GM04503 (cell line): ENCODE results near the gene ZDHHC11B.
A peak's percentile ranks its signal among the peaks of the same experiment; 100 is the strongest.
"Not testable (repeated sequence)": the region's sequence is repeated elsewhere in the genome, so short reads cannot be mapped to it uniquely, and the experiment has no call there.

Source experiments
- DNase-seq: peaks from one replicate; pipeline ENCODE4 v3.0.0-alpha.2; 2012; ENCODE audit warnings: low read depth

The ZDHHC11B gene

DNA sequence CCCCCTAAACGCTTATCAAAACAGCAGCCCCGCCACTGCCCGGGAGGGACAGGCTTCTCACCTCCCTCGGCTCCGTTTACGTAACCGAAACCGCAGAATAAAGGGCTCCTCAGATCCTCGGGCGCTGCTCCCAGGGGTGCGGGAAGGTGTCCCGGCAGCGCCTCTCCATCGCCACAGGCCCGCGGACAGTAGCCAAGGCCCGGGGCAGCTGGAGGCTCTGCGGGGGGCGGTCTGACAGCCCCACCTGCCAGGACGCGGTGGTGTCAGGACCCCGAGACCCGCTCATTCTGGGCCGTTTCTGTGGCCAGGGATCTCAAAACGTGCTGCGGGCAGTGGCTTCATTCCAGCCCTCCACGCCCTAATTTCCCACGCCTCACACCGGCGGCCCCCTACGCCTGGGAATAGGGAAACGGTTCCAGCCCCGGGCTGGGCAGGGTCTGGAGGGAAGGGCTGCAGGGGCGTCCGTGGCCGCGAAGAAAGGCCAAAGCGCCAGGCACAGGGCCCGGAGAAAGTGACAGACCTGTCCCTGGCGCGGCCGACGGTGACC, 575 bp downstream of the ZDHHC11B start:
- not testable (repeated sequence) for DNase-seq

DNA sequence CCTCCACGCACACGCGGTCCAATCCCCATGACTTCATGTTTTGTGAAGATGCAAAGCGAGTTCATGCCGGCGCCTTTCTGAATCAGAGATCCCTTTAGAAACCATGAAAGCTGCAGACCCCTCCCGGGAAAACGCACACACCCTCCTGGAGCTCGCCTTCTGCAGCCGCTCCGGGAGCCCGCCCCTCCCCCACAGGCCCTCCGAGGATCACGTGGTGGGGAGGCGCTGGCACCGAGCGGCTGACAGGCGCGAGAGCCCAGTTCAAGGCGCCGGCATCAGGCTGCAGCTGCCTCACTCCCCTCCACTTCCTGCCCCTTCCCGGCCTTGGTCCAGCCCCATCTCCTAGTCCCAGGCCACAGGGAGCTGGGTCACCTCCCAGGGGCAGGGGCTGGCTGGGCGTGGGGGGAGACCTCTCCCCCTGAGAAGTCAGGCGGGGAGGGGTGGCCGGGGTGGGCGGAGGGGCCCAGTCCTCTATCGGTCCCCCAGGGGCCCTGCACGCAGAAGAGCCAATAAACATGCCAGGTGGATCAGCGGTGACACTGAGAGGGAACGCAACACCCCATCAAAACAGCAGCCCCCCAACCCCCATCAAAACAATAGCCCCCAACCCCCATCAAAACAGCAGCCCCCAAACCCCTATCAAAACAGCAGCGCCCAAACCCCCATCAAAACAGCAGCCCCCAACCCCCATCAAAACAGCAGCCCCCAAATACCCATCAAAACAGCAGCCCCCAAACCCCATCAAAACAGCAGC, 1.3 kb downstream of the ZDHHC11B start:
- DNase-seq, result not testable (repeated sequence)

DNA sequence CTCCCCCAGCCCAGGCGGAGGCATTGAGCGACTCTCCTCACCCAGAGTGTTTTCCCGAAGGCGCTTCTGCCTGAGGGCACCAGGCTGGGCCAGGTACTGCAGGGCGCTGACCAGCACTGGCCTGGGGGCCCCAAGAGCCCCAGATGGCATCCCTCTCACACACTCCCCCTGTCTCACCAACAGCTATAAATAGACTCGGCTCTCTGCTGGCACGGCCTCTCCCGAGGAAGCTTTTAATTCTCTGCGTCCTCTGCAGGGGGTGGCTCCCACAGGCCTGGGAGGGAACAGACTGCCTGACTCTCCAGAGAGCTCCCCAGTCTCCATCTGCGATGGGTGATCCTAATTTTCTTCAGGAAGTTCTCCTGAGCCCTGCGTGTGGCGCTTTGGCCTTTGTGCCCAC, 2.2 kb downstream of the ZDHHC11B start:
- not testable (repeated sequence) for DNase-seq

DNA sequence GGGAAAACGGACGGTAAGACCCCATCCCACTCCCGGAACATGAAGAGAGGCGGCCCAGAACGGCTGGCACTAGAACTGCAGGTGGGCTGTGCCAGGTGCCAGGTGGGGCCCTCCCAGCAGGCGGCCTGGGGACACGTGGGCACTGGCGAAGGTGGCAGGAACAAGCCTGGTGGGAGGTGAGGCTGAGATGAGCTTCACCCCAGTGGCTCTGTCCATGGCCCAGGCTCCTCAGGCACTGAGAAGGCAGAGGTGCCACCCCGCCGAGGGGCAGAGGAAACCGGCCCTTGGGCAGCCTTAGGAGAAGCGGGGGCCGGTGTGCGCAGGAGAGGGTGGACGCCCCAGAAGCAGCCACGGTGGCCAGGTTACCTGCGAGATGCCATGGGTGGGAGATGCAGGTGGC, 4.0 kb downstream of the ZDHHC11B start:
- not testable (repeated sequence) for DNase-seq

DNA sequence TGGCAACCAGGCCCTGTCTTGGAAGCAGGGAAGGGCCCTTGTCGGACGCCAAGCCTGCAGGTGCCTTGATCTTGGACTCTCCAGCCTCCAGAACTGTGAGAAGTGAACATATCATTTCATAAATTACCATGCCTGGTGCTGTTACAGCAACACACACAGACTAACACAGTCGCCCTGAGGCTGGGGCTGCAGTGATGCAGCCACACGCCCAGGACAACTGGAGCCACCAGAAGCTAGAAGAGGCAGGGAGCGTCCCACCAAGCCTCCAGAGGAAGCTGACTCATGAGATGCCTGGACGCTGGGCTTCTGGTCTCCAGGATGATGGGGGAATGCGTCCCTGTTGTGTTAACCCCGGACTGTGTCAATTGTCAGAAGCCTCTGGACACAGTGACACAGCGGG, 5.6 kb downstream of the ZDHHC11B start:
- not testable (repeated sequence) for DNase-seq

DNA sequence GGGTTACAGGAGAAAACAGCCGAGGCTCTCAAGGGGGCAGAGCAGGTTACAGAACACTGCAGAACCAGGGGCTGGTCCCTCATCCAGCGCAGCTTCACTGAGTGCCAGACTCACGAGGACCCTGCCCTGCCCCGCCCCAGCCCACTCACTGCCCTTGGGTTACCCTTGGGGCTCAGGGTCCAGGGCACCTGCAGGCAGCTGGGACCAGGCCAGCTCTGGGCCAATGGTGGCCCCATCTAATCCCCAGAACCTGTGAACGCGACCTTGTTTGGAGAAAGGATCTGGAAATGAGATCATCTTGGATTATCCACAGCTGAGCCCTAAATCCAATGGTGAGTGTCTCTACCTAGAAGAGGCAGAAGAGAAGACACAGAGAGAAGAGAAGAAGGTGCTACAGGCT, 6.1 kb downstream of the ZDHHC11B start:
- DNase-seq, result not testable (repeated sequence)

DNA sequence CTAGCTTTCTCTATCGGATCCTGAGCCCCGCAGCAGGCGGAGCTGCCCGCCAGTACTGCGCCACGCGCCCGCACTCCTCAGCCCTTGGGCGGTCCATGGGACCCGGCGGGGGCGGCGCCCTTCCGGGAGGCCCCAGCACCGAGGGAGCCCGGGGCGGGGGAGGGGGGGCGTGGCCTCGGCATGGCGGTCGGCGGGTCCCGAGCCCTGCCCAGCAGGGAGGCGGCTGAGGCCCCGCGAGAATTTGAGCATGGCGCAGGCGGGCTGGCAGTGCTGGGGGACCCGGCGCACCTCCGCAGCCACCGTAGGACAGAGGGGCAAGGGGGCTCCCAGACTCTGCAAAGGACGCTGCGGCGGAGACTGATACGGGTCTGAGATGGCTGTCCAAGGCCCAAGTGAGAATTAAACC, 6.8 kb downstream of the ZDHHC11B start:
- no peak for DNase-seq

DNA sequence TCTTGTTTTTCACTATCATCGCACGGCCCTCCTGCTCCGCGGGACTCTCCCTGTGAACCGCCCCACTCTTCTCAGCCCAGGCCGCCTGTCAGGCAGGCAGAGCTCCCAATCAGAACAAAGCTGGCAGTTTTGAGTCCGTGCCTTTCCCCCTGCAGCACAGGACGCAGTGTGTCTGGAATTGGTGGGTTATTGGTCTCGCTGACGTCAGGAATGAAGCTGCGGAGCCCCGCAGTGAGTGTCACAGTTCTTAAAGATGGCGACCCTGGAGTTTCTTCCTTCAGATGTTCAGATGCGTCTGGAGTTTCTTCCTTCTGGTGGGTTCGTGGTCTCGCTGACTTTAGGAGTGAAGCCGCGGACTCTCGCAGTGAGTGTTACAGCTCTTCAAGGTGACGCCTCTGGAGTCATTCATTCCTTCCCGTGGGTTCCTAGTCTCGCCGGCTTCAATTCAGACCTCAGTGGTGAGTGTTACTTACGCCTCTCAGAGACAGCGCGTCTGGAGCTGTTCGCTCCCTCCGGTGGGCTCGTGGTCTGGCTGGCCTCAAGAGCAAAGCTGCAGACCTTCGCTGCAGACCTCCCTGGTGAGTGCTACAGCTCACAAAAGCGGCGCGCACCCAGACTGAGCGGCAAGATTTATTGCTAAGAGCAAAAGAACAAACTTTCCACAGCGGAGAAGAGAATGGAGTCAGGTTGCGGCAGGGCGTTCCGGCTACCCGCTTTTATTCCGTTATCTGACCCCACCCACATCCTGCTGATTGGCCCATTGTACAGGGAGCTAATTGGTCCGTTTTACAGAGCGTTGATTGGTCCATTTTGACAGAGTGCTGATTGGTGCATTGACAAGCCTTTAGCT, 7.4 kb downstream of the ZDHHC11B start:
- DNase-seq, result peak; percentile 3

DNA sequence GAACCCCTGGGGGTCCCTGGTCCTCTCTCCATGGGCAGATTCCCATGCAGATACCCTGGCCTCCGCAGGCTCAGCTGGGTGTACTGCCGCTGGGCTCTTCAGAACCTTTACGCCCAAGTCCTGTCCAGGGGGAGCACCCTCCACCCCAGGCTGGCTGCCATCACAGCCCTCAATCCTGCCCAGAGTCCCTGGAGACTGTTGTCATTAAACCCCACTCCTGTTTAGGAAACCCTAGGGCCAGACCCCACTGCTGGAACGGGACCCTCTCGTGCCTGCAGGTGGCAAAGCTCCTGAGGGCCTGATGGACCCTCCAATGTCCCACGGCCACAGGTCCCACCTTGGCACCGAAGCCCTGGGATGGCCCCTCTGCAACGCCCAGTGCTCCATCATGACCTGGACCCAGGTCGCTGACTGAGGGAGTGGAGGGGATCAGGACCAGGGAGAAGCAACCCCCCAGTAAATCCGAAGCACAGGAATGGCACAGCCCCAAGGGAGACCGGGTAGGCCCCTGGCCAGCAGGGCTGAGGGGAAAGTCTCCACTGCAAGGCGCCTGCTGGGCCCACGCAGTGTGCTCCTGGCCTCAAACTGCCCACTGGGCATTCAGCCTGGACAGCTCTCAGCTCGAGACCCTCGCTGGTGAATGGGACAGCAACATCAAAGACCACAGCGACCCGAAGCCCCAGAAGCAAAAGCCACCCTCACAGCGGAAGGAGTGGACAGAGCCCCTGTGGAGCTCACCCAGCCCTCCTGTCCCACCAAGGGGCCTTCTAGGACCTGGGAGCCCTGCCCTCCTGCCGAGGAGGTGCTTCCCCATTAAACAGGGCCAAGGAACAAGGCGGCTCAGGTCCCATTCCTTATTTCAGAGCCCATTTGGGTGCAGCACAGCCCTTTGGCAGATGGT, 8.3 kb downstream of the ZDHHC11B start:
- DNase-seq, result no peak

DNA sequence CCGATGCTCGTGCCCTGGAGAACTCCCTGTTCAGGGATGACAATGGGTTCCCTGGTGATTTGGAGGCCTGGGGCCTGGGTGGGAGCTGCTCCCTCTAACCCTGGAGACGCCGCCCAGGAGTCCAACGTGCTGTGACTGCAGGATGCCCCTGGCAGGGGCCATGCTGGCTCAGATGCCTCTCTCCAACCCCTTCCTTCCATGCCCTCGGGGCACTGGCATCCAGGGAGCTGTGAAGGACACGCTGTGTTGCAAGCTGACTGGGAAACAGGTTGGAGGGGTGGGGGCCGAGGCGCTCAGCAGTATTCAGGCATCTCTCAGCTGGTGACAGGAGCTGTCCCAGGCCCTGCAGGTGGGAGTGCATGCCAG, 9.0 kb downstream of the ZDHHC11B start:
- DNase-seq, result not testable (repeated sequence)

DNA sequence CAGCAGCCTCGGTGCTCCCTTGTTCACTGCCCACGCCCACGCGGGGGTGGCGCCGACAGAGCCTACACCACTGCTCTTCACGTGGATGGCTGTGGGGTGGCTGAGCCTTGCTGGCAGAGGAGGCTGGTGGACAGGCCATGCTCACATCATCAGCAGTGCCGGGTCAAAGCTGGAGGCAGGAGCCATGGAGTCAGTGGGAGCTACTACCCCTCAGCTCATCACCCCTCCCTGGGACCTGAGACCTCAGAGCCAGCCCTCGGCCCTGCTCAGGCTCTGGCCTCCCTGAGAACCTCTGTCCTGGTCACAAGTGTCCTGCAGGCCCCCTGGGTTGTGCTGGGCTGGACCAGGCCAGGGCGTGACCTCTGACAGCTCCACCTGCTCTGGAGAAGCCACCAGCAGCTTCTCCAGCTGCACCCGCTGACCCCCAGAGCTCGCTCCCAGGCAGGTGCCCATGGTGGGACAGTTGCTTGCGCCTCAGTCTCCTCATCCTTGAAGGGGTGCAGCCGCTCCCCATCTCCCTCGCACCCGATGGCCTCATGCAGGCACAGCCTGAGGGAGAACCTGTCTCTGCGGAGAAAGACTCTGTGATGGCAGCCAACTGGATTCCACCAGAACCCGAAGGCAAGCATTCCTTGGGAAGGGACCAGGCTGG, 9.5 kb downstream of the ZDHHC11B start:
- not testable (repeated sequence) for DNase-seq

DNA sequence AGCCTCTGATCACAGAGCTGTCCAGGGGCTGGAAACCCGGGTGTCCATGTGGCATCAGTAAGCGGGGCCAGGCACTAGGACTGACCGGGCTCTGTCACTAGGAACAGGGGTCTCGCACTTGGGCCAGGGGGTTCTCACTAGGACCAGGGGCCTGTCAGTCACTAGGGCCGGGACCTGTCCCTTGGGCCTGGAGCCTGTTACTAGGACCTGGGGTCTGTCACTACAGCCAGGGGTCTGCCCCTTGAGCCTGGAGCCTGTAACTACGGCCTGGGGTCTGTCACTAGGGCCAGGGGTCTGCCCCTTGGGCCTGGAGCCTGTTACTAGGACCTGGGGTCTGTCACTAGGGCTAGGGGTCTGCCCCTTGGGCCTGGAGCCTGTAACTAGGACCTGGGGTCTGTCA, 10.2 kb downstream of the ZDHHC11B start:
- not testable (repeated sequence) for DNase-seq

DNA sequence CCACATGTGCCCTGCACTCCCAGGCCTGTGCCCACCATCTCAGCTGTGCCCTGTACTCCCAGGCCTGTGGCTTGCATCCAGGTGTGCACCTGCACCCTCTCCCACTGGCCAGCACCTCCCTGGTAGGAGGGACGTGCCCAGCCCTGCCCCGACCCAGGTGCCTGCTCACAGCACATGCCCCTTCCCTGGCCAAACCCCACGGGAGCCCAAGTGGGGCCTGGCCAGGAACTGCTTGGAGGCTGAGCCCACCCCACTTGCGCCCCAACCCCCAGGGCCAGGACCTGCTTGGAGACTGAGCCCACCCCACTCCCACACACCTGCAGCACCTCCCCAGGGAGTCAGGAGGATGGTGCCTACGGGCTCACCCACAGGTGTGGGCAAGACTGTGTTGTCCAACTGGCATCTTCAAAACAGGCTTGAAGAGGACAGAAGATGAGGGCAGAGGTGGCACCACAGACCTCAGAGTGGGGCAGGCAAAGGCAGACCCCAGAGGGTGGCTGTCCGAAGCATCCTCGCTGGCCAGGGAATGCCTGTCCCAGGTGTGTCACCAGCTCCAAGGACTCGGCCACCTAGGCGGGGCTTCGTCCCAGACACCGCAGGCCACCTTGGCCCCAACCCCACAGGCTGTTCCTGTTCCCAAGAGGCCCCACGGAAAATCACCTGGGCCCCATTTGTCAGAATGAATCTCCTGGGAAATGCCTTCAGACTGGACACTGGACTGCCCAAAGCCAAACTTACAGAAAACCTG, 10.8 kb downstream of the ZDHHC11B start:
- no peak for DNase-seq

DNA sequence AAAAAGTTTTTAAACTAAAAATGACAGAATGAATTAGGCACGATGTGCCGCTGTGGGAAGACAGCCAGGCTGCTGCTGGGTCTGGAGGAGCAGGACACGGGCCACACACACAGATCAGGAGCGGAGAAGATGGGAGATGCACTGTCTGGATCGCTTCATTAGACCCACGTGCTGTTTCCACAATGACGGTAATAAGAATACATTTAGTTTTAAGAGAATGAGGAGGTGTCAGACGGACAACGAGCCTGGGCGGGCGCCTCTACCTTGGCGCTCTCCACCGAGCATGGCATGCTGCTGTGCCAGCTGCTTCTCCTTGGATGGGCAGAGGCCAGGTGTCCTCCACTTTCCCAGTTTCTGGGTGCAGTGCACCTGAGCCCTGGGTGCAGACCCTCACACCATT, 11.6 kb downstream of the ZDHHC11B start:
- not testable (repeated sequence) for DNase-seq

DNA sequence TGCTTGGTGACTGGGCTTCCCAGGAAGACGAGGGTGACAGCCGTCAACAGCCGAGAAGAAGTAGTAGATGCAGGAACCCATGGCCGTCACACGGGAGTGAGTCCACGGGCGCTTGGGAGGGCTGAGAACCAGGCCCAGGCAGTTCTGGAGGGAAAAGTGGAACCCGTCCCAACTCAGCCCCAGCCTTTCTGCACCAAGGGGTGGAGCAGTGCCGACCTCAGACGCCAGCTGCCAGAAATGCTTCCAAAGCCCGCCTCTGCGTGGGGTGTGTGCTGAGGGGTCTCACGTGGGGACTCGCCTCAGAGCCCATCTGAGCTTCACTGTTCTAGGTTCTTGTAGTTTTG, 12.0 kb downstream of the ZDHHC11B start:
- DNase-seq, result not testable (repeated sequence)

DNA sequence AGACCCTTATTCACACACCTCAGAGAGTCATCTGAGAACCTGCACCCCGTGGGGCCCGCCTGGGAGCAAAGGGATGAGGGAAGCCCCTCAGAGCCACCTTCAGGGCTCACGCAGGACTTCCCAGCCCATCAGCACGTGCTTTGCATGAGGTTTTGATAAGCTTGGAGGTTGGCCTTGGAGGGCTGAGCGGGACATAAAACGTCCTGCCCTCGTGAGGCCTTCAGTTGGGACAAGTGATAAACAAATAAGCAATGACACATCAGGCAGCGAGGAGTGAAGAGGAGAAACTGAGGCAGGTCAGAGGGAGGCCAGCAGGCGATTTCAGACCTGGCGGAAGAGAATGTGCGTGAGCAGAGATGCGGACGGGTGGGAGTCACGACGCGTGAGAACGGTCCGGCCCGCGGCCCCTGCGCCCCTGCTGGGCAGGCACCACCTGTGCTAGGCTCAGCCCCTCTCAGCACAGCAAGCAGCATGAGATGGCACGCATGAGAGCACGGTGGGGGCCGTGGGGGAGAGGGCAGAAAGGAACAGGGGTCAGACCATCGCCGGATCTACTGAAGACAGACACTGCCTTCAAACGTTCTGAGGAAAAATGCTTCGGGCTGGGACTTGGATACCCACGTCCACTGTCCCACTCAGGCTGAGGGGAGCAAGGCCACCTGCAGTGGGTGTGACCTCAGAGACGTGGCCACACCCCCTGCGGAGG, 12.5 kb downstream of the ZDHHC11B start:
- DNase-seq, result not testable (repeated sequence)

DNA sequence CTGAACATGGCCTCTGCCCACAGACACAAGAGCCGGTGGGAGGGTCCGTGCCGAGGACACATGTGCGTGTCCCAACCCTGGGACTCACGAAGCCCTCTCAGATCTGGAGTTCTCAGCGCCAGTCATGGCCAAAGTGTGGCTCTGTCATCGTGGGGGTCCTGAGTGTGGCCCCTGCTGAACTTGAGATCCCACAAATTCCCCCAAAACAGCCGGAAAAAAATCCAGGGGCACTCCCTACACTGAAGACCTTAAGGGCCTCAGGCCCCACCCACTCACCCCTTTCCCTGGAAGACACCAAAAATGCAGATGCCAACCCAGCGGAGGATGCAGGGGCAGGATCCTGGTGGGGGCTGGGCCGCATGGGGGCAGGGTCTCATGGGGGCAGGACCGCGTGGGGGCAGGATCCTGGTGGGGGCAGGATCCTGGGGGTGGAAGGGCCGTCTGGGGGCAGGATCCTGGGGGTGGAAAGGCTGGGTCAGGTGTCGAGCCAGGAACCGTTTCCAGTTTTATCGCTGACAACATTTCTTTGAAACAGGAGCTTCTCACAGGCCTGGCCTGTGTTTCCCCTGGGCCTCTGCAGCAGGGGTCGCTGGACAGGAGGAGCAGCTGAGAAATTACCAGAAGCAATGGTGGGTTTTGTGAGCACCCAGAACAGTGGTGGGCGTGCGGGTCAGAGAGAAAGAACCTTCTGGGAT, 13.3 kb downstream of the ZDHHC11B start:
- DNase-seq, result not testable (repeated sequence)

DNA sequence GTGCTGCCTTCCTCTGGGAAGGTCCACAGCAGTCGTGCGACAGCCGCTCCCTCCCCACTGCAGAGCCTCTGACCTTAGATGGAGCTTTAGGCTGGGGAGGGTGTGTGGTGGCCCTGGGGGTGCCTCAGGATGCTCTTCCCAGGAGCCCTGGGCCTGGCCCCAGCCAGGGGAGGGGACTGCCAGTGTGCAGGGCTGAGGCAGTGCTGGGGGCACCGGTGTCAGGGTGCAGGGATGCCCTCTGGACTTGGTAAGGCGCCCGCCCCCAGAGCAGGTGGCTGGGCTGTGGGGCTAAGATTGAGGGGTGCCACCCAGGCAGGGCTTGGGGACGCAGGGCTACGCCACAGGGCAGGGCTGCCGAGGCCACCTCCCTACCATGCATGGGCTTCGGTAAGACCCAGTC, 13.9 kb downstream of the ZDHHC11B start:
- not testable (repeated sequence) for DNase-seq

DNA sequence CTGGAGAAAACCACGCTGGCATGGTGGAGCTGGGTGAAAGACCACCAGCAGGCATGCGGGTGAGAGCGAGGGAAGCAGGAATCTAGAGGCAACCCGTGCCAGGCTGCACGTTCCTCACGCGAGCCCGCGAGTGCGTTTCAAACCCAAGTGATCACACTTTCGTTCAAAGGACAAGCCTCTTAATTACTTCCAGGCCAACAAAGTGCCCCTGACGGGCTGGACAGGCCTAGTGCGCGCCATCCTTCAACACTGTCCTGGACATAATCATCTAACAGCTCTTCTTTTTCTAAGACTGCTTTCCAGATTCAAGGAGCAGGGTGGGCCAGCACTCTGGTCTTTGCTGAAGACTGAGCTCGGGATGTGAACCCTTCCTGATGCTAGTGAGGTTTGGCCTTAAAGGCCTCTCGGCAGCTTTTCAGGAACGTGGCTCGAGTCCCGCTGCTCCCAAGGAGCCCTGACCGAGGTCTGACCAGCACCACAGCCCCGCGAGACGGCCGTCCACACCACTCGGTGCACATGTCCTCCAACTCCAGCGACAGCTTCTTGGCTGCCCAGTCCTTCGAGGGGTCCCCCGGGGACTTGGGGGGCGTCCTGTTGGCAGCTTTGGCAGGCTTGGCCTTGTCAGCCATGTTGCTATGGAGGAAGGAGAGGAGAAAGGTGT, 14.9 kb downstream of the ZDHHC11B start:
- DNase-seq, result not testable (repeated sequence)
